ENCODE data around the gene ZNF343. TPM values are rescaled to one million over a fixed set of nuclear protein-coding genes. Genes with fewer than 3 reads are reported as not detected.

Gene ZNF343
- total RNA-seq, 4 donors from 2014 or later: 8.9 to 13.9 (median 10.2) TPM

DNA sequence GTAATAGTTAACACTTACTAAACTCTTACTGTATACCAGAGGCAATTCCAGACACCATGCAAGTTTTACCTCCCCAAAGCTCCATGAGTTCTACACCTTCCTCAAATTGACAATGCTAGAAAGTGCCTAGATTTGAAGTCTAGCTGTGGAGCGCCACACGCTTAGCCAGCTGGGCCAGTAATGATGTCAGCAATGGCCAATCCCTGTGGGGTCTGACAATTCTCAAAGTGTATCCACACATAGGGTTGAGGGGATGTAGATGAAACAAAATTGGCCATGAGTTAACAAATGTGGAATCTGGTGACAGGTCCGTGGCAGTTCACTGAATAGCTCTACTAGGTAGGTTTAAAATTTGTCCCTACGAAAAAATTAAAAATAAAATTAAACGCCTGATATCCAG, 1.3 kb downstream of the ZNF343 start:
- TF ChIP-seq, protein P1, sequence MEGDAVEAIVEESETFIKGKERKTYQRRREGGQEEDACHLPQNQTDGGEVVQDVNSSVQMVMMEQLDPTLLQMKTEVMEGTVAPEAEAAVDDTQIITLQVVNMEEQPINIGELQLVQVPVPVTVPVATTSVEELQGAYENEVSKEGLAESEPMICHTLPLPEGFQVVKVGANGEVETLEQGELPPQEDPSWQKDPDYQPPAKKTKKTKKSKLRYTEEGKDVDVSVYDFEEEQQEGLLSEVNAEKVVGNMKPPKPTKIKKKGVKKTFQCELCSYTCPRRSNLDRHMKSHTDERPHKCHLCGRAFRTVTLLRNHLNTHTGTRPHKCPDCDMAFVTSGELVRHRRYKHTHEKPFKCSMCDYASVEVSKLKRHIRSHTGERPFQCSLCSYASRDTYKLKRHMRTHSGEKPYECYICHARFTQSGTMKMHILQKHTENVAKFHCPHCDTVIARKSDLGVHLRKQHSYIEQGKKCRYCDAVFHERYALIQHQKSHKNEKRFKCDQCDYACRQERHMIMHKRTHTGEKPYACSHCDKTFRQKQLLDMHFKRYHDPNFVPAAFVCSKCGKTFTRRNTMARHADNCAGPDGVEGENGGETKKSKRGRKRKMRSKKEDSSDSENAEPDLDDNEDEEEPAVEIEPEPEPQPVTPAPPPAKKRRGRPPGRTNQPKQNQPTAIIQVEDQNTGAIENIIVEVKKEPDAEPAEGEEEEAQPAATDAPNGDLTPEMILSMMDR (IDR thresholded peaks at IDR 0.05; ENCODE audit: low read depth): no peak

DNA sequence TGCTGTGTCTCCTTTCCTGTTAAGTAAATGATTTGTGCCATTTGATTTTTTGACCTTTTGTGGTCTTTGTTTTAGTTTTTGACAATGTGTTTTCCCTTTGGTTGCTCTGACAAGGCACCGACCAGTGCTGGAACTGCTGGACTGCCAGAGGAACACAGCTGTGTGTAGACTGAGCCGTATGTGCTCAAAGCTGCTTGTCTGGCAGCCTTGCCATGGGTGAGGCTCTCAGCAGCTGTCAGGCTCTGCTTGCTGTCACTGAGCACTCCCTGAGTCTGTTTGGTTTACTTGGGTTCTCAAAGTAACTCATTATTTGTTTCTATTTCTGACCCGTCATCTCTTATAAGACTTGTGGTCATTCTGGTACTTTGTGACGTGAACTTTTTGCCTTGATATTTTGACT, 23.1 kb downstream of the ZNF343 start:
- TF ChIP-seq, protein P1 (IDR thresholded peaks at IDR 0.05; ENCODE audit: low read depth): no peak

DNA sequence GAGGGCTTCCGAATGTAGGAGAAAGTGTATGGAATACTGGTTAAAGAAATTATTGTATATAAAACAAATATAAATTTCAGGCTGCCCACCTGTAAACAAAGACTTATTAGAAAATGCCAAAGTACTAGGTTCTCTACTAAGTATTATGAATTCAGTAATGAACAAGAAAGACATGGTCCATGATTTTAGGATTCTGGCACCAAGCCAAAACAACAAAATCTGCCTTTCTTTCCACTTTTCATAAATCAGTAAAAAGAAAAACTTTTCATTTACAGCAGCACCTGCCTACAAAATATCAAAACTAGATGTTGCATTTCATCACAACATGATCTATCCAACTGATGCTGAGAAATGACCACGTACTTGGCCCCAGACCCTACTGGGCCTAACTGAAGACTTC, 23.6 kb downstream of the ZNF343 start:
- TF ChIP-seq, protein P1 (IDR thresholded peaks at IDR 0.05; ENCODE audit: low read depth): no peak

DNA sequence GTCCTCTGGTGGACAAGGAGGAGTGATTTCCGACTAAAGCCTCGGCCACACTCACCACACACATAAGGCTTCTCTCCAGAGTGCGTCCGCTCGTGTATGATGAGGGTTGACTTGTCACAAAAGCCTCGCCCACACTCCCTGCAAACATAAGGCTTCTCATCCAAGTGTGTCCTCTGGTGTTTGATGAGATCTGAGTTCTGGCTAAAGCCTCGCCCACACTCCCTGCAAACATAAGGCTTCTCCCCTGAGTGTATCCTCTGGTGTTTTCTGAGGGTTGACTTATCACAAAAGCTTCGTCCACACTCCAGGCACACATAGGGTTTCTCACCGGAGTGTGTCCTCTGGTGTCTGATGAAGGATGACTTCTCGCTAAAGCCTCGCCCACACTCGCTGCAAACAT, 25.2 kb downstream of the ZNF343 start:
- TF ChIP-seq, protein P1 (IDR thresholded peaks at IDR 0.05; ENCODE audit: low read depth): no peak

DNA sequence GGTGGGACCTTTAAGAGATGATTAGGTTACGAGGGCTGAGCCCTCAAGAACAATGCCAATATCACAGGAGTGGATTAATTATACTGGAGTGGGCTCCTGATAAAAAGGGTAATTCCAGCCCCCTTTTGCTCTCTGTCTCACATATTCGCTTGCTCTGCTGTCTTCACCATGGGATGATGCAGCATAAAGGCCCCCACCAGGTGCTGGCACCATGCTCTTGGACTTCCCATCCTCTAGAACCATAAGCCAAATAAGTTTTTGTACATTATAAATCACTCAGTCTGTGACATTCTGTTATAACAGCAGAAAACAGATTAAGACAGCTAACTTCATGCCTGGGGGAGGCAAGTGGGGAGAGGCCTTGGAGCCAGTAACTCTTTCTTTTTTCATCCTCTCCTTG, 28.3 kb downstream of the ZNF343 start:
- TF ChIP-seq, protein P1 (IDR thresholded peaks at IDR 0.05; ENCODE audit: low read depth): no peak

DNA sequence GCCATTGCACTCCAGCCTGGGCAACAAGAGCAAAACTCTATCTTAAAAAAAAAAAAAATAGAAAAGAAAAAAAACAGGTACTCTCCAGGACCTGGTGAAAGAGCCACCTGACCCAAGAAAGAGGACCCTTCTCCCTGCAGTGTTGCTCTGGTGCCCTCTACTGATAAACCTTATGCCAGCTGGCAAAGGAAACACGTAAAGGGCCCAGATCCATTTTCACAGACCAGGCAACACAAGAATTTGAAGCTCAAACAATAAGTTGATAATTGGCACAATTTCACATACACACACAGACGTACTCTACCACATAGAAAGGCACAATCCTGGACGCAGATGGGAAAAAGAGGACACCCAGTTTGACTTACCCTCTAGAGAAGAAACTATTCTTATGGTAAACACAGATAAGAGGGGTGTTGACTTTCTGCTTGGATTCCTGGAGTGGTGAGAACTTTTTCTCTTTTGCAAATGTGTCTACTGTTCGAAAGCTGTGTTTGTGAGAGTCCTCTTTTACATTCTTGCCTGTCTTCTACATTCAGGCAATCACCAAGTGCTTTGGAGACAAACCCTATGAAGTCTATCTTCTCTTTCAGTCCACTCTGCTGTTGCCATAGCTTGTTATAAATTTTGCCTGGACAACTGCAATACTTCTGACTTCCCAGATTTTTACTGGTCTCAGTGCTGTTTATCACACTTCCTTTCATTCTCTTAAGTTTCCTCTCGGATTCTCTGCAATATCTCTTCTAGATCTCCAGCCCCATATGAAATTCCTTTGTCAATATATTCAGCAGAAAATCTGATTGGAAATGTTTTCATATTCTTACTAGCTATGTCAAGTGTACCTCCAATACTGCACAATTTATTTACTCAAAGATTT, 31.7 kb downstream of the ZNF343 start:
- TF ChIP-seq, protein P1 (IDR thresholded peaks at IDR 0.05; ENCODE audit: low read depth): no peak

DNA sequence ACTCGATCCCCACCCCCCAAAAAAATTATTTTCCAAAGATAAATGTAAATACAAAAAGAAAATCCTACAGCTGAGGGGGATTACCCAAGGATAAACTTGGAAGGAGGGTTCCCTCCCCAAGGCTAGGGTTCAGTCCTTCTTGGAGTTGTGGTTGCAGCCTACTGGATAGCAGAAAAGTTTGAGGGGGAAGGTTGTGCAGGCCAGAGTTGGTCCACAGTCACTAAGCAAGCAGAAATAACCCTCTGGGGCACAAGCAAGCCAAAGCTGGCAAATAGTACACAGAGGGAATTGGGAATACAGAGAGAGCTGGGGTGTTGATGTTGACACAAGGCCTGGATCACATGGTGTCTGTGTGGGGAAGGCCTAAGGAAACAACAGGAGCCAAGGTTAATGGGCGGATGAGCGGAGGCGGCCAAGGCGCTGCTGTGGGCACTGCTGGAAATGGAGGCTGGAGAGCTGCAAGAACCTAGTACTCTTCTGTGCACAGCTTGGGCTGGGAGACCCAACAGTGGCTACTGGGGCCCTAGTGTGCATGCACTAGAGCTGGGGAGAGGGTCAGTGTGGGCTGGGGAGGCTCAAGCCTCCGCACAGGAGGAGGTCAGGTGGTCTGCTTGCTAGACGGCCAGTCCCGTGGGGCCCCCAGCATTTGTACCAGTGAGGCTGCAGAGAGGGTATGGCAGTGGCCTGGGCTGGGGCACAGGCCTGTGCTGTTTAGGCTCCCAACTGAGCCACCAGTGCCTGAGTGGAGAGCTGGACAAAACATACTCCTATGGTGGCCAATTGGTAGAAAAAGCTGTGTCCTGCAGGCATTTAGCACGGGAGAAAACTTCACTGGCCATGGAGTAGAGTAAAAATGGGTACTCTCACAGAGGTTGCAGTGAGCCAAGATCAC, 32.6 kb downstream of the ZNF343 start:
- TF ChIP-seq, protein P1 (IDR thresholded peaks at IDR 0.05; ENCODE audit: low read depth): no peak

All from subcutaneous adipose tissue (tissue), 4 donors.